ENCODE measurements around the gene DMAC2L.
"Not testable (repeated sequence)": the region's sequence is repeated elsewhere in the genome, so short reads cannot be mapped to it uniquely, and the experiment has no call there.

Gene DMAC2L

DNA sequence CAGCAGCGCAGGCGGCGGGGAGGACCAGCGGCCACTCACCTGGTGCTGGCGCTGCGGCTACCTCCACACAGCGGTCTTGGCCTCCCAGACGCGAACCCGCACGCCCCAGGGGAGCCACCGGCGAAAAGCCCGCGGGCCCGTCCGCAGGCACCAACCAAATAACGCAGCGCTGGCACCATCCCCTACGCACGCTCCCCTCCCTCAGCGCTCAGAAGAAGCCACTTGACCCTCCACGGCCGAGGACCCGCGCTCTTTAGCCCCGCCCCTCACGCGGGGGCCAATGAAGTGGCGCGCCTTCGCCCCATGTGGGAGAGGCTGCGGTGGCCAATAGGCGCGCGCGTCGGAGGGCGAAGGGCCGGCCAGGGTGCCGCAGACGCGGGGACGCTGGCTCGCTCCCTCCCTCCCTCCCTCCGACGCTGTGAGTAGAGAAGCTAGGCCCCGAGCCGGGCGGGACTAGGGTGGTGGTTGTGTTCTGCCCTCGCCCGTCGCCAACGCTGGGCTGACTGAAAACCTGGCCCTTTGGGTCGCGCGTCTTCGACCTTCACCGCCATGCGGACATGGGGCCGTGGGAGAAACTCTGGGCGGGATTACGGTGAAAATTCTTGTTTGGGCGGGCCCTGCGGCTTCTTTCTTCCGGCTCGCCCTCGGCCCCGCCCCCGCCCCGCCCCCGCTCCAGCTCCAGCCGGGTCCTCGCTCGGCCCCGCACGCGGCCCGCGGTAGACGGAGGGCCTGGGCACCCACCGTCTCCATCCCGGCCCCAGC is at the start of gene DMAC2L, which contains the start of gene L2HGDH:
DMAC2L (plus strand) TSS at position 353 of the 762 bp plus-strand sequence. CDS start 9,164 bp downstream, outside the sequence.
L2HGDH (minus strand) TSS at position 258 of the 762 bp plus-strand sequence; CDS start at position 179, 79 bp downstream.
- DNase-seq = peak; percentile 64 to 98 (median 91)

DNA sequence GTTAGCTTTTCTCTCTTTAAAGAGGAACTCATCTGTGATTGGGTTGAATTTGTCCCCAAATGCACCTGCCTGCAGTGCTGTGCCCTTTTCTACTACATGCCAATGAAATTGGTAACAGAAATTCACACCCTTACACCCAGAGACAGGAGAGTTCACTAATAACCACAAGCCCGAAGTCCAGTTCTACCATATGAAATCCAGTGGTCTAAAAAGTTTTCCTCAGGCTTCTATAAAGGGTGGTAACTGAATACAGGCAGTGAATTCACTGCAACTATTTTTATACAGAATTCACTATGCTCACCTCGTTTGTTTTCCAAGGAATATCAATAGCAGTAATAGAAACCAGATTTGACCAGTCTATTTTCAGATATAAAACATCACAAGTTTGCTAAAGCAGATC is 49.3 kb upstream of the DMAC2L start:
- no peak for DNase-seq

DNA sequence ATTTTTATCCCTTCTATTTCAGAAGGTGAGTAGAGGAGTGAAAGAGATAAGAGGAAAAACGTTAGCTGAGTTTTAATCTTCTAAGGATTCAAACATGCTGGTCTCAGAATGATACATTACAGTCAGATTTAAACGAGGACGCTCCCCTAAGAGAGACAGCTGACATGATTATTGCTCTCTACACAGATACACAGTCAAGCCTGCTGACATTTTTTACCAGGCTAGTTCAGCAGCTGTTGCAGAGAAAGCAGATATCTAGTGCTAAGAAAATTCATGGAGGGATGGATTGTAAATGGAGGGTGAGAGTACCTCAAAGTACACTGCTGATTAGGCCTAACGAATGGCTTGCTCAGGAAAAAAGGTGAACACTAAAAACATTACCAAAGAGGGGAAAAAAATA is 48.8 kb upstream of the DMAC2L start:
- DNase-seq = no peak

DNA sequence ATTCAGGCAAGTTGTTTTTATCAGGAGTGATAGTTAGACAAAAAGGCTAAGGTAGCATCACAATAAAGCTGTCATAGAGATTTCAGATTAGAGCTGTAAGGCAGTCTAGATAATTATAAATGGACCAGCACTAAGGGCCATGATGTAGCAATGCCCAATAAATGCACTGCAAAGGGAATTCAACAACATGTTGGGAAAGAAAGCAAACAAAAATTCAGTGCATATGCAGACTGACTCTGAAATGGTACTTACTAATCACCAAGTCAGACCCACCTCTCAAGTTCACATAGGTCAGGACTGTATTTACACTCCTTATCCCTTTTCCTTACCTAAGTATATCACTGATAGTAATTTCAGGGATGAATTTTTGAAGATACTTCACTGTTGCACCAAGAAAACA is 47.1 kb upstream of the DMAC2L start:
- no peak for DNase-seq

DNA sequence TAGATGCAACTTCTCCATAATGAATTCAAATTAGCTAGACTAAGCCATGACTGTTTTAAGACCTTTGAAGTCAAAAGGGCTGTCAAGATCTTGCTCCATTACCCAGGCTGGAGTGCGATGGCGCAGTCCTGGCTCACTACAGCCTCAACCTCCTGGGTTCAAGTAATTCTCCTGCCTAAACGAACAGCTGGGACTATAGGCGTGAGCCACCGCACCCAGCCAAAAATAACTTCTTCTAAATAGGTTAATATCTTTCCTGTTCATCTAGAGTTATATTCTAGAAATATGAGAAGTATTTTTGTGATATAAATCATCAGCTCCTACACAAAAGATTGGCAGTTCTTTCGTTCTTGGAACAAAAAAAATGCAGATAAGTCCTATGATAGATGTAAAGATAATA is 41.2 kb upstream of the DMAC2L start:
- no peak for DNase-seq

GRCh38 chr14:50272498-50272897 is 39.6 kb upstream of the DMAC2L start:
- DNase-seq = no peak

DNA sequence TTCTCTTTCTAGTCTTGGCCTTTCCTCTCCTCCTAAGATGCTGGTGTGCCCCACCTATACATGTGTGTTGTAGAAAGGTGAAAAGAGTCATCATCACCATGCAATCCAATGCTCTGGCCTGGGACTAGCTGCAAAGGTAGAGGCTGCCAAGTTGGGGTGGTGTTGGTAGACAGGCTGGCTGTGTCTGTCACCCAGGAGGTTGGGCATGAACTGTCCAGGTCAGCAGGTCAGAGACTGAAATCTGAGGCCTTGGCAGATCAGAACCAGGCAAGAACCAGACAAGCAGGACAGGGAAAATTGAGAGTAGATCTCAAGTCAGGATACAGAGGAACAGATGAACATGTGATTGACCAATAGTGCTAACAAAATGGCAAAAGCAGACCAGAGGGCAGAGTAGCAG is 26.3 kb upstream of the DMAC2L start:
- DNase-seq = no peak

GRCh38 chr14:50288146-50288545 is 24.0 kb upstream of the DMAC2L start:
- DNase-seq = no peak

DNA sequence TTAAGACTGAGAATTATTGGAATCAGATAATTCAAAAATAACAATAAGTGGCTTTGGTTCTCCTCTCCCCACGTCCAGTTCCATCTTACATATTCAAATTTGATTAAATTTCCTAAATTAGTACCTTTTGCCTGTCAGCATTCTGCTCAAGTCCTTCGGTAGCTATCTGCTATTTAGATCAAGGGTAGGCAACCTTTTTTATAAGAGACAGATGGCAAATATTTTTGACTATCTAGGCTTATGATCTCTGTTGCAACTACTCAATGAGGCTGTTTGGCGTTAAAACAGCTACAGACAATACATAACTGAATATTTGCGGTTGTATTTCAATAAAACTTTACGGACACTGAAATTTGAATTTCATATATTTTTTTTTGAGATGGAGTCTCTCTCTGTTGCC is 21.8 kb upstream of the DMAC2L start:
- DNase-seq = no peak

DNA sequence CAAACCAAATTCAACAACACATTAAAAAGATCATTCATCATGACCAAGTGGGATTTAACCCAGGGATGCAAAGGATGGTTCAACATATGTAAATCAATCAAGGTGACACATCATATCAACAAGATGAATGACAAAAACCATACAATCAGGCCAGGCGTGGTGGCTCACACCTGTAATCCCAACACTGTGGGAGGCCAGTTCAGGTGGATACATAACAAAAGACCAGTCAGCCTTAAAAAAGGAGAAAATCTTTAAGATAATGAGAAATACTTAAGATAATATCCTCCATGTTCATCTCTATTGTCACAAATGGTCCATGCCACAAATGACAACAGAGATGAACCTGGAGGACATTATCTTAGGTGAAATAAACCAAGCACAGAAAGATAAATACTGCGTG is 12.5 kb upstream of the DMAC2L start:
- DNase-seq = no peak

- no peak for DNase-seq
Observed at GRCh38 chr14:50301914-50302313, 10.2 kb upstream of the DMAC2L start.

- no peak for DNase-seq
Observed at GRCh38 chr14:50303744-50304471, 8.2 kb upstream of the DMAC2L start.

- DNase-seq = no peak
Observed at GRCh38 chr14:50308363-50308915, 3.7 kb upstream of the DMAC2L start.

DNA sequence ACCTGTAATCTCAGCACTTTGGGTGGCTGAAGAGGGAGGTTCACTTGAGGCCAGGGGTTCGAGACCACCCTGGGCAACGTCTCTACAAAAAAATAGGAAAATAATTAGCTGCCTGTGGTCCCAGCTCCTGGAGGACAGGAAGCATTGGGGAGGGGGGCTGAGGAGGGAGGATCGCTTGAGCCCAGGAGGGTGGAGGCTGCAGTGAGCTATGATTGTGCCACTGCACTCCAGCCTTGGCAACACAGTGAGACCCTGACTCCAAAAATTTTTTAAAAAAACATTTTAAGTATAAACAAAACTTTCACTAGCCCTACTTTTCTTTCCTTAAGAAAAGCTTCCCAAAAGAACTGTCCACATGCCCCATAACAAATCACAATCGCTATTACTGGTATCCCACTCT is 1.7 kb upstream of the DMAC2L start:
- DNase-seq = no peak

DNA sequence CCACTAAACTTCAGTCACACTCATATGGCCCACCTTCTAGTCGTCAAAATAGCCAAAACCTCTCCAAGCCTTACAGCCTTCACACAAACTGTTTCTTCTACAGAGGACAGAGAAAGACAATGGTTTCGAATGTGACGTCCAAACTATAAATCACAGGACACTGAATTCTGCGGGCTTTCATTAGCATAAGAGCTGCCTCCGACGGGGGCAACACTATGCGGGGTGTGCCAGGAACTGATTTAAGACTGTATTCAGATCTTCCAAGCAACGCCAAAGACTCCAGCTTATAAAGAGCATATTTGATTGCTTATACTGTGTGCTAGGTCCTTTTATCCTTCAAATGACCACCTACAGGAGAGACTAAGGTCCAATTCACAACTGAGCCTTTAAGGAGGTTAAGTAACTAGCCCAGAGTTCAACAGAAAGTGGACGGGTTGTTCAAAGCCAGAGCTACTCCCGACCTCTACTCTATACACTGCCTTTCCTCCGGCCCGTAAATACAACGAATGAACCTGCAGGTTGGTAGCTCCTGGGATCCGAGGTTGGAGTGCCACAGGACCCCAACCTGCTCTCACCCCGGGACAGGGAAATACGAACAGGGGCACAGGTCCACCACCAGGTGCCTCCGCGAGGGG is 670 bp upstream of the DMAC2L start:
- DNase-seq = peak in 1 of 51 donors; percentile 1

DNA sequence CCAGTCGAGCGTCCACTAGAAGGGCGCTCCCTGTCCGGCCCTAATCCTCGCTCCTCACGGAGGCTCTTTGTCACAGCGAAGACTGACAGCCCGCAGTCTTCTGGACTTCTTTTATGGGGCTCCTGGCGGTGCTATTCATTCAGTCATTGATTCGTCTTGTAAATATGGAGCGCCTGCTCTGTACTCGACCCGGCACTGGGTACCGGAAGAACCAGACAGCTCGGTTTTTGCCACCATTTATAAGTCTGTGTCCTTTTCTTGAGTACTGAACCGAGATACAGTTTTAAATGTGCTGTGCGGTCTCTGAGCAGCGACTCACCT is 570 bp downstream of the DMAC2L start:
- DNase-seq = no peak

DNA sequence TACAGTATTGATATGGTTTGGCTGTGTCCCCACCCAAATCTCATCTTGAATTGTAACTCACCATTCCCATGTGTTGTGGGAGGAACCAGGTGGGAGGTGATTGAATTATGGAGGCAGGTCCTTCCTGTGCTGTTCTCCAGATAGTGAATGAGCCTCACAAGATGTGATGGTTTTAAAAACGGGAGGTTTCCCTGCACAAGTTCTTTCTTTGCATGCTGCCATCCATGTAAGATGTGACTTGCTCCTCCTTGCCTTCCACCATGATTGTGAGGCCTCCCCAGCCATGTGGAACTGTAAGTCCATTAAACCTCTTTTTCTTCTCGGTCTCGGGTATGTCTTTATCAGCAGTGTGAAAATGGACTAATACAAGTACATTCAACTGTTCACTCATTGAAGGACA is 2.0 kb downstream of the DMAC2L start:
- not testable (repeated sequence) for DNase-seq

DNA sequence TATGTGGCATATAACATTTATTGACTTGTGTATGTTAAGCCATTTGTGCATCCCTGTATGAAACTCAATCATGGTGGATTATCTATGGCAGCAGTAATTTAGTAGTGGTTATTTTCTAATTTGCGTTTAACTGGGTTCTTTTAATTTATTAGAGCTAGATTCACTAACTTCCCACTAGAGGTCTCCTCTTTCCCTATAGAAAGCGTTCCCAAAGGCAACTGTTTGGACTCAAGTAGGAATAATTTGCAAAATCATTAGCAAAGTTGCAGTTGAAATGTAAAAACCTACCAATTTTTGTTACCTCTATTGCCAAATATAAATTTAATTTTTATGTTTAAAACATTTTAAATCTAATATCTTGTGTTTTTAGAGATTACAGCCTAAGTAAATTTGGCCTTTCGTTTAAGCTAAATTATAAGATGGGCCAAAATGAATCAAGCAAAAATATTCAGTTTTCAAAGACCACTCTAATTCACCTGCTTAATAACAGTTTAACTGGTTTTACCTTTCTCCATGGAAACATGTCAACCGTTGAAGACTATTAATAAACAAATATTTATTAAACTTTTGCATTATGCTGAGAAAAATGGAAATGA is 6.0 kb downstream of the DMAC2L start:
- DNase-seq = peak in 1 of 51 donors; percentile 35

- DNase-seq = no peak
Observed at GRCh38 chr14:50319293-50319692, 7.2 kb downstream of the DMAC2L start.

DNA sequence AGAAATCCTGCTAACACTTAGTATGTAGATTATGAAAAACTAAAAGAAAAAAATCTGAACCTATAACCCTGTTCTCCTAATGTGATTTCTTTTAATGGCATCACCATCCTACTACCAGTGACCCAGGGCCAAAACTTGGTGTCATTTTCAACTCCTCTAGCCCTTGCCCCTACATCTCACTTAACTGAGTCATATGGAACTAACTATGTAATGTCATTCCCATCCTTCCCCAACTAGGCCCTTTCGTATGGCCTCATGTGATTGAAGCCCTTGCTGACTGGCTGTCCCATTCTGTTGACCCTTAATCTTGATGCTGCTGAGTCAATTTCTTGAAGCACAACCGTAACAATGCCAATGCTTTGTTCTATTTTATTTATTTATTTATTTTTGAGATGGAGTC is 7.6 kb downstream of the DMAC2L start:
- DNase-seq = no peak

DNA sequence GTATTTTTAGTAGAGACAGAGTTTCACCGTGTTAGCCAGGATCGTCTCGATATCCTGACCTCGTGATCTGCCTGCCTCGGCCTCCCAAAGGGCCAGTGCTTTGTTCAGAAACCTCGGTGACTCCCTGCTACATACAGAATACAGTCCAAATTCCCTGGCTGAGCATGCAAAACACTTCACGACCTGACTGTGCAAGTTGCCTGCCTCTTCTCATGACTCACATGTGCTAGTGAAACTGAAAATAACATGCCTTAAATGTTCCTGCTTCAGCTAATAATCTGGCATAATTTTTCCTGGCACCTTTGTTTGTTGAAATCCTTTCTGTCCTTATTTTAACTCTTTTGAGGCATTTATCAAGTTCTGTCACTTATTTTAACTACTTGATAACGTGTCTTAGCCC is 8.2 kb downstream of the DMAC2L start:
- peak in 2 of 51 donors; percentile 9 to 55 for DNase-seq
